Measurements from ENCODE around the gene EFCAB11.

Gene EFCAB11

DNA sequence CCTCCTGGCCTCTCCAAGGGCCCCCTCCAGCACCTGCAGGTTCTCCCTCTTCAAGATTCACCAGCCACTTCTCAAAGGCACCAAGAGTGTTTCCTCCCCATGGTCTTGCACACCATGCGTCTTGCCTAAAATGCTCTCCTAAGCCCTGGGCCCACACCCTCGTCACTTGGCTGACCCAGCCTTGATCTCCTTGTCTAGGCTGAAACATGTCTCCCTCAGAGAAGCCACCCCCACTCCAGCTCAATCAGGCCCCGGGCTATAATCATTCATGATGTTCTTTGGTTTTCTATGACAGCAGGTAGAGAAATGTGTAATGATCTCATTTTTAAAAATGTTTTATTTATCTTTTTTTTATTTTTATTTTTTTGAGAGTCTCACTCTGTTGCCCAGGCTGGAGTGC, 88.1 kb downstream of the EFCAB11 start:
- TF ChIP-seq CTCF (IDR thresholded peaks at IDR 0.05) (no peak), ZFX (IDR thresholded peaks at IDR 0.05; ENCODE audit: borderline replicate concordance) (no peak)

DNA sequence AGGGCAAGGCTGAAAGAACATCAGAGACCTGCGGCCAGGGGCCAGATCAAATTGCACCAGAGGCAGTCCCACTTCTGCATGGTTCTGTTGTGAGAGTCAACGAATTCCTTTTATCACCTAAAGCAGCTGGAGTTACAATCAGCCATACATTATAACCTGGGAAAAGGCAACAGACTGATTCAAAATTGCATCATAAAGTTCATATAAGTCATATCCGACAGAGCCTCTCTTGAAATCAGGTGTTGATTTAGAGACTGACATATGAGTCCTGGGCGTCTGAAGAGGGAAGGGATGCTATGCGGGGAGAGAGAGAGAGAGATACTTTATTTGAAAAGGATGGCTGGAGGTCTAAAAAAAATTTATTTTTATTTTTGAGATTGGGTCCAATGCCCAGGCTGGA, 89.4 kb downstream of the EFCAB11 start:
- TF ChIP-seq ZFX (IDR thresholded peaks at IDR 0.05; ENCODE audit: borderline replicate concordance) (no peak), CTCF (IDR thresholded peaks at IDR 0.05) (no peak)
- no peak overlapping the region for H3K27ac ChIP-seq

More for the DNA sequence above, 88.1 kb downstream of the EFCAB11 start:
- no peak overlapping the region for H3K27ac ChIP-seq

DNA sequence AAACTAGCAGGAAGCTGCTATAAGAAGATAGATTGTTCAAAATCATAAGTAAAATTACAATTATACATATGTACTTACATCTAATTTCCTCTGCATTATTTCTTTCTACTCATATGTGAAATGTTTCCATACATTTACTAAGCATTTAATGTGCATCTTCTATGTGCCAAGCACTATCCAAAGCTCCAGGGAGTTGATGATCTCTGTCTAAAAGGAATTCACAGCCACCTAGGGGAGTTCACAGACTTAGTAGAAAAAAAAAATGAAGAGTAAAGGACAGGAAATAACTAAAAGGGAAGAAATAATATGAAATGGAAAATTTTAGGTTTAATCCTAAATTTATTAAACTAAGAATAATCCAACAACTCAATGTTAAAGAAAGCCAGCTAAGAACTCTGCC, 91.7 kb downstream of the EFCAB11 start:
- TF ChIP-seq CTCF (IDR thresholded peaks at IDR 0.05): no peak
- TF ChIP-seq ZFX (IDR thresholded peaks at IDR 0.05; ENCODE audit: borderline replicate concordance): no peak

DNA sequence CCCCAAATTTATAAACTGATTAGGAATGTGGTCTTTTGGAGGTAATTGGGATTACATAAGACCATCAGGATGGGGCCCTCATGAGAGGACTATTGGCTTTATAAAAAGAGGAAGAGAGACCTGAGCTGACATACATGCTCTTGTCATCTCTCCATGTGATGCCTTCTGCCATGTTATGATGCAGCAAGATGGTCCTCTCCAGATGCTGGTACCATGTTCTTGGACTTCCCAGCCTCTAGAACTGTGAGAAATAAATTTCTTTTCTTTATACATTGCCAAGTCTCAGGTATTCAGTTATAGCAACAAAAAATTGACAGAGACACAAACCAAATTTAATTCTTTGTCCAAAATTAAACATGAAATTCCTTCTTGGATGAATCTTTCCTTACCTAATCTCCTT, 92.9 kb downstream of the EFCAB11 start:
- TF ChIP-seq ZFX (IDR thresholded peaks at IDR 0.05; ENCODE audit: borderline replicate concordance): no peak
- TF ChIP-seq CTCF (IDR thresholded peaks at IDR 0.05): no peak
- no peak overlapping the region for H3K27ac ChIP-seq

More for the DNA sequence above, 91.7 kb downstream of the EFCAB11 start:
- no peak overlapping the region for H3K27ac ChIP-seq

- no peak overlapping the region for H3K27ac ChIP-seq
- TF ChIP-seq CTCF (IDR thresholded peaks at IDR 0.05): no peak
Observed at GRCh38 chr14:89858089-89858488, 96.4 kb downstream of the EFCAB11 start.

- peak overlapping the region; percentile 59 for H3K27ac ChIP-seq
- TF ChIP-seq ZFX (IDR thresholded peaks at IDR 0.05; ENCODE audit: borderline replicate concordance): no peak
- no peak for TF ChIP-seq CTCF (IDR thresholded peaks at IDR 0.05)
Observed at GRCh38 chr14:89856871-89857345, 97.6 kb downstream of the EFCAB11 start.

DNA sequence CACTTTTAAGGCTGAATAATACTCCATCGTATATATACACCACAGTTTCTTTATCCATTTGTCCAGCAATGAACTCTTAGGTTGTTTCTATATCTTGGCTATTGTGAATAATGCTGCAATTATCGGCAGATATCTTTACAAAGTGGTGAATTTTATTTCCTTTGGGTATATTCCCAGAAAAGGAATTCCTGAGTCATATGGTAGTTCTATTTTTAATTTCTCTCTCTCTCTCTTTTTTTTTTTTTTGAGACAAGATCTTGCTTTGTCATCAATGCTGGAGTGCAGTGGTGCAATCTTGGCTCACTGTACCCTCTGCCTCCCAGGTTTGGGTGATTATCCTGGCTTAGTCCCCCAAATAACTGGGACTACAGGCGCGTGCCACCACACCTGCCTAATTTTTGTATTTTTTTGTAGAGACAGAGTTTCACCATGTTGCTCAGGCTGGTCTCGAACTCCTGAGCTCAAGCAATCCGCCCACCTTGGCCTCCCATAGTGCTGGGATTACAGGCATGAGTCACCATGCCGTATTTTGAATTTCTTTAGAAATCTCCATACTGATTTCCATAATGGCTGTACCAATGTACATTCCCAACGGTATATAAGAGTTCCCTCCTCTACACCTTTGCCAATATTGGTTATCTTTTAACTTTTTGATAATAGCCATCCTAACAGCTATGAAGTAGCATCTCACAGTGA, 98.4 kb downstream of the EFCAB11 start:
- no peak for TF ChIP-seq ZFX (IDR thresholded peaks at IDR 0.05; ENCODE audit: borderline replicate concordance)
- H3K27ac ChIP-seq: peak overlapping the region; percentile 59
